ENCODE data around the gene C1R.

The C1R gene

DNA sequence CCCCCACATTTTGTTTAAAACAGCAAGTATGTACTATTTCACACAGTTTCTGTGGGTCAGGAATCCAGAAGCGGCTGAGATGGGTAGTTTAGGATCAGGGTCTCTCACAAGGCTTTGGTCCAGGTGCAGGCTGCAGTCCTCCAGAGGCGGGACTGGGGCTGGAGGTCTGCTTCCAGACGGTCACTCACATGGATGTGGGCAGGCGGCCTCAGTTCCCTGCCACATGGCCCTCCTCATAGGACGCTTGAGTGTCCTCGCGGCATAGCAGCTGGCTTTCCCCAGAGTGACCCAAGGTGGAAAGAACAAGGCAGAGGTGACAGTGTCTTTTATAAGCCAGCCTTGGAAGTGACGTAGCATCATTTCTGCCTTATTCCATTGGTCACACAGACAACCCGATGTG is 24.7 kb upstream of the C1R start:
- peaks cover 3% of the 10 kb centered on the region for H3K27me3 ChIP-seq (ENCODE audit: insufficient read depth, insufficient read length)
- no peaks in the 10 kb centered on the region for H3K9me3 ChIP-seq (ENCODE audit: insufficient read depth, low read length)
- H3K4me1 ChIP-seq (ENCODE audit: insufficient read depth, insufficient read length) = peaks cover 5% of the 10 kb centered on the region
- H3K36me3 ChIP-seq (ENCODE audit: insufficient read depth, insufficient read length, low read length) = peaks cover 39% of the 10 kb centered on the region
- DNase-seq (ENCODE audit: low read depth, low spot score) = no peak
- TF ChIP-seq YY1 (IDR thresholded peaks at IDR 0.05; ENCODE audit: insufficient read depth, insufficient read length) = no peak
- TF ChIP-seq ZNF274 (IDR thresholded peaks at IDR 0.05; ENCODE audit: low read depth, low read length) = no peak
- TF ChIP-seq SUZ12 (IDR thresholded peaks at IDR 0.05; ENCODE audit: extremely low read depth, insufficient read depth, insufficient read length) = no peak
- H3K4me3 ChIP-seq (ENCODE audit: insufficient read length, low read depth) = no peak overlapping the region
- H3K9ac ChIP-seq (ENCODE audit: insufficient read length, low read depth) = no peak overlapping the region

DNA sequence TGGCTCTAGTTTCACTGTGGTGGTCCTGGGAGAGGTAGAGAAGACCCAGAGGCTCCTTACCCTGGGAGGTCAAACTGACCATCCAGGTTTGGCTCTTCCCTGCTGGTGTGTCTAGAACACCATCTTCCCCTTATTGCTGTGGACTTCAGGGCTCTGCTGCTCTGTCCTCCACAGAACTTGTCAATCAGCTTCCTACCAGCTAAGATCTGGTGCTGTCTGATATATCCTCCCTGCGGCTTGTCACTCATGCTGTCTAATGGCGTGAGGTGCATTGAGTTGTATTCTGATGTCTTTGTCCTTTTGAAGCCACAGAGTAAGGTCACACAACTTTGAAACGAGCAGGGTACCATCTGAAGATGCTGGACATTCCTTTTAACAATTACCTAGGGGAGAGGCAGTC is 24.0 kb upstream of the C1R start:
- no peaks in the 10 kb centered on the region for H3K9me3 ChIP-seq (ENCODE audit: insufficient read depth, low read length)
- TF ChIP-seq YY1 (IDR thresholded peaks at IDR 0.05; ENCODE audit: insufficient read depth, insufficient read length) (no peak), ZNF274 (IDR thresholded peaks at IDR 0.05; ENCODE audit: low read depth, low read length) (no peak), SUZ12 (IDR thresholded peaks at IDR 0.05; ENCODE audit: extremely low read depth, insufficient read depth, insufficient read length) (no peak)
- peaks cover 6% of the 10 kb centered on the region for H3K27me3 ChIP-seq (ENCODE audit: insufficient read depth, insufficient read length)
- peaks cover 5% of the 10 kb centered on the region for H3K4me1 ChIP-seq (ENCODE audit: insufficient read depth, insufficient read length)
- DNase-seq (ENCODE audit: low read depth, low spot score) = no peak
- H3K4me3 ChIP-seq (ENCODE audit: insufficient read length, low read depth) = no peak overlapping the region
- H3K36me3 ChIP-seq (ENCODE audit: insufficient read depth, insufficient read length, low read length) = peaks cover 42% of the 10 kb centered on the region
- H3K9ac ChIP-seq (ENCODE audit: insufficient read length, low read depth) = no peak overlapping the region

DNA sequence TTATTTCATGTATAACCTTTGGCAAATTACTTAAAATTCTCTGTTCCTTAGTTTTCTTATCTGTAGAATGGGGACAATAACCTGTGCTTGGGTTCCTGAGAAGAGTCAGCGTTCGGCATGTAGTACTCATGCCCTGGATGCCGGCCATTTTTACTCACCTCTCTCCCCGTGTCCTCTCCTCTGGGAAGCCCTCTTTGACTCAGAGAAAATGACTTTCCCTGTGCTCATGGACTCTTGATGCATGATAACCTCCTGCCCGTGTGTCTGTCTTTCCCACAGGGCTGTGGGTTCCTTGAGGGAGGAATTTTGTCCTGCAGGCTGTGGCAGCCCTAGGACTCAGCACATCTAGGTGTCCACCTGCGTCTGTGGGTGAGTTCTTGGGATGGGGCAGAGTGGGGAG is 22.6 kb upstream of the C1R start:
- TF ChIP-seq ZNF274 (IDR thresholded peaks at IDR 0.05; ENCODE audit: low read depth, low read length) = no peak
- TF ChIP-seq YY1 (IDR thresholded peaks at IDR 0.05; ENCODE audit: insufficient read depth, insufficient read length) = no peak
- TF ChIP-seq SUZ12 (IDR thresholded peaks at IDR 0.05; ENCODE audit: extremely low read depth, insufficient read depth, insufficient read length) = no peak
- Histone ChIP-seq H3K36me3 (ENCODE audit: insufficient read depth, insufficient read length, low read length) (peaks cover 45% of the 10 kb centered on the region), H3K9ac (ENCODE audit: insufficient read length, low read depth) (no peak overlapping the region), H3K4me1 (ENCODE audit: insufficient read depth, insufficient read length) (peaks cover 5% of the 10 kb centered on the region), H3K27me3 (ENCODE audit: insufficient read depth, insufficient read length) (peaks cover 8% of the 10 kb centered on the region), H3K4me3 (ENCODE audit: insufficient read length, low read depth) (no peak overlapping the region), H3K9me3 (ENCODE audit: insufficient read depth, low read length) (no peaks in the 10 kb centered on the region)
- no peak for DNase-seq (ENCODE audit: low read depth, low spot score)

DNA sequence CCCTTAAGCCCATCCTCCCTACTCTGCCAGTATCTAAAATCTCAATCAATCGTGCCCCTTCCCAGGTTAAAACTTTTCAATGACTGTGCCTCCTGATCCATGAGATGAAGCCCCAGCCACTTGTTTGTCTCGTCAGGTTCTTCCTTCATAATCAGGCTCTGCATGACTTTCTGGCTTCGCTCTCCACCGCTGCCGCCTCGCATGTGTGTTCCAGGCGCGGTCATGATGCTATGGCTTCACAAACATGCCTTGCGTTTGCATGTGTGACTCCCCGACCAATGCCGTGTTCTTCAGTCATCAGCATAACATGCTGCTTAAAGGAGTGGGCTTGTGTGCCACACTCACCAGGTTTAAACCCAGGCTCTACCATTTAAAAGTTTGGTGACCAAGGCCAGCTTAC is 21.8 kb upstream of the C1R start:
- no peak overlapping the region for H3K4me3 ChIP-seq (ENCODE audit: insufficient read length, low read depth)
- peaks cover 13% of the 10 kb centered on the region for H3K27me3 ChIP-seq (ENCODE audit: insufficient read depth, insufficient read length)
- no peaks in the 10 kb centered on the region for H3K9me3 ChIP-seq (ENCODE audit: insufficient read depth, low read length)
- no peak for DNase-seq (ENCODE audit: low read depth, low spot score)
- H3K9ac ChIP-seq (ENCODE audit: insufficient read length, low read depth) = peak overlapping the region; percentile 45
- TF ChIP-seq ZNF274 (IDR thresholded peaks at IDR 0.05; ENCODE audit: low read depth, low read length) (no peak), SUZ12 (IDR thresholded peaks at IDR 0.05; ENCODE audit: extremely low read depth, insufficient read depth, insufficient read length) (no peak), YY1 (IDR thresholded peaks at IDR 0.05; ENCODE audit: insufficient read depth, insufficient read length) (no peak)
- H3K4me1 ChIP-seq (ENCODE audit: insufficient read depth, insufficient read length) = peaks cover 9% of the 10 kb centered on the region
- peaks cover 45% of the 10 kb centered on the region for H3K36me3 ChIP-seq (ENCODE audit: insufficient read depth, insufficient read length, low read length)

DNA sequence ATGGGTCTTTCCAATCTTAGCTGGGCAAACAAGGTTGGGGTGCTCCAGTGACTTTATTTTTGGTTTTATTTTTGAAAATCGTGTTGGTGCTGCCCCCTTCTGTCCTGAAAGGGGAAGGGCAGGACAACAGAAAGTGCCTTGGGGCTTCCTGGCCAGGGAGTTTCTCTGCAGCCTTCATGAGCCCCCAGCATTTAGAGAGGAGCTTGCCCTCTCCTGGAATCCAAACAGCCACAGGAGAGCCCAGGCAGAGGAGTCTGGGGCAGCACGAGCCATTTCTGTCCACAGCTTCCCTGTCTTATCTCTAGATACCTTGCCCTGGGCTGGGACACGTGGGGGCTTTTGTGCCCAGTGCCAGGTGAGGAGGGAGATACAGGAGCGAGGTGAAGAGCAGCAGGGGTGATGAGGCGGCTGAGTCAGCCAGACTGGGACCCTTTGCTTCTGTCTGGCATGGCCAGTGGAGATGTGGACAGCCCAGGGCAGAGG is 21.2 kb upstream of the C1R start:
- peak; percentile 76 for DNase-seq (ENCODE audit: low read depth, low spot score)
- Histone ChIP-seq H3K4me3 (ENCODE audit: insufficient read length, low read depth) (no peak overlapping the region), H3K36me3 (ENCODE audit: insufficient read depth, insufficient read length, low read length) (peaks cover 43% of the 10 kb centered on the region), H3K4me1 (ENCODE audit: insufficient read depth, insufficient read length) (peaks cover 9% of the 10 kb centered on the region), H3K9me3 (ENCODE audit: insufficient read depth, low read length) (no peaks in the 10 kb centered on the region), H3K9ac (ENCODE audit: insufficient read length, low read depth) (peak overlapping the region; percentile 45), H3K27me3 (ENCODE audit: insufficient read depth, insufficient read length) (peaks cover 13% of the 10 kb centered on the region)
- TF ChIP-seq SUZ12 (IDR thresholded peaks at IDR 0.05; ENCODE audit: extremely low read depth, insufficient read depth, insufficient read length) (no peak), YY1 (IDR thresholded peaks at IDR 0.05; ENCODE audit: insufficient read depth, insufficient read length) (no peak), ZNF274 (IDR thresholded peaks at IDR 0.05; ENCODE audit: low read depth, low read length) (no peak)

DNA sequence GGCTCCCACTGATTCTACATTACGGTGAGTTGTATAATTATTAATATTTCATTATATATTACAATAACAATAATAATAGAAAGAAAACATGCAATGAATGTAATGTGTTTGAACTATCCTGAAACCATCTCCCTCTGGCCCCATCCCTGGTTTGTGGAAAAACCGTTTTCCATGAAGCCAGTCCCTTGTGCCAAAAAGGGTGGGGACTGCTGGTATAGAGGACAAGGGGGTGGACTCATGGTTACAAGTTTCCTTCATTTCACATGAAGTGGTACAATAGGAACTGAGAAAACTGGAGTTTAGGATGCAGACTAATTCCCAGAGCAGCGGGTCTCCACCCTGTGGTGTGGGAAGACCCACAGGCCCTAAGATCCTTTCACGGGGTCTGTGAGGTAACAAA is 19.8 kb upstream of the C1R start:
- TF ChIP-seq YY1 (IDR thresholded peaks at IDR 0.05; ENCODE audit: insufficient read depth, insufficient read length) (no peak), ZNF274 (IDR thresholded peaks at IDR 0.05; ENCODE audit: low read depth, low read length) (no peak), SUZ12 (IDR thresholded peaks at IDR 0.05; ENCODE audit: extremely low read depth, insufficient read depth, insufficient read length) (no peak)
- no peak for DNase-seq (ENCODE audit: low read depth, low spot score)
- no peak overlapping the region for H3K9ac ChIP-seq (ENCODE audit: insufficient read length, low read depth)
- no peak overlapping the region for H3K4me3 ChIP-seq (ENCODE audit: insufficient read length, low read depth)
- peaks cover 13% of the 10 kb centered on the region for H3K4me1 ChIP-seq (ENCODE audit: insufficient read depth, insufficient read length)
- H3K36me3 ChIP-seq (ENCODE audit: insufficient read depth, insufficient read length, low read length) = peaks cover 29% of the 10 kb centered on the region
- H3K9me3 ChIP-seq (ENCODE audit: insufficient read depth, low read length) = peaks cover under 1% of the 10 kb centered on the region
- peaks cover 13% of the 10 kb centered on the region for H3K27me3 ChIP-seq (ENCODE audit: insufficient read depth, insufficient read length)

DNA sequence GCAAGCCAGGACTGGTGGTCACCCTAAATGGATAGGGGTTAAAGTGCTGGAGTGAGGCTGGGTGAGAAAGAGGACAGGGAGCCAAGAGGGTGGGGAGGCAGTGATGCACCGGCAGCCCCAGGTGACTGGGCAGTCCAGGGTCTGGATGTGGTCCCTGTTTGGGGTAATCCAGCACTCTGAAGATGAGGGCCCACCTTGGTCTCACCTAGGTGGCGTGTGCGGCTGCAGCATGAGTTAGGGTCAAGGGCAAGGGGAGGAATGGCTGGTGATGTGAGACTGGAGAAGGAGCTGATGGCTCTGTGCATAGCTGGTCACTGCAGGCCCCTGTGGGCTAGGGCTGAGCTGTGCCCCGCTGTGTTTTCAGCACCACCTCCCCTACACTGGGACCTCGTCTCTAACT is 18.4 kb upstream of the C1R start:
- no peak overlapping the region for H3K9ac ChIP-seq (ENCODE audit: insufficient read length, low read depth)

More for the DNA sequence above, 18.4 kb upstream of the C1R start:
- no peak for TF ChIP-seq ZNF274 (IDR thresholded peaks at IDR 0.05; ENCODE audit: low read depth, low read length)
- no peak for TF ChIP-seq SUZ12 (IDR thresholded peaks at IDR 0.05; ENCODE audit: extremely low read depth, insufficient read depth, insufficient read length)
- no peak for TF ChIP-seq YY1 (IDR thresholded peaks at IDR 0.05; ENCODE audit: insufficient read depth, insufficient read length)
- H3K4me1 ChIP-seq (ENCODE audit: insufficient read depth, insufficient read length) = peaks cover 13% of the 10 kb centered on the region
- H3K36me3 ChIP-seq (ENCODE audit: insufficient read depth, insufficient read length, low read length) = peaks cover 24% of the 10 kb centered on the region
- no peak for DNase-seq (ENCODE audit: low read depth, low spot score)
- H3K4me3 ChIP-seq (ENCODE audit: insufficient read length, low read depth) = no peak overlapping the region
- peaks cover 15% of the 10 kb centered on the region for H3K9me3 ChIP-seq (ENCODE audit: insufficient read depth, low read length)
- peaks cover 13% of the 10 kb centered on the region for H3K27me3 ChIP-seq (ENCODE audit: insufficient read depth, insufficient read length)

All from NT2/D1 (cell line).